ENCODE results near the gene GPR161.

GPR161 gene

DNA sequence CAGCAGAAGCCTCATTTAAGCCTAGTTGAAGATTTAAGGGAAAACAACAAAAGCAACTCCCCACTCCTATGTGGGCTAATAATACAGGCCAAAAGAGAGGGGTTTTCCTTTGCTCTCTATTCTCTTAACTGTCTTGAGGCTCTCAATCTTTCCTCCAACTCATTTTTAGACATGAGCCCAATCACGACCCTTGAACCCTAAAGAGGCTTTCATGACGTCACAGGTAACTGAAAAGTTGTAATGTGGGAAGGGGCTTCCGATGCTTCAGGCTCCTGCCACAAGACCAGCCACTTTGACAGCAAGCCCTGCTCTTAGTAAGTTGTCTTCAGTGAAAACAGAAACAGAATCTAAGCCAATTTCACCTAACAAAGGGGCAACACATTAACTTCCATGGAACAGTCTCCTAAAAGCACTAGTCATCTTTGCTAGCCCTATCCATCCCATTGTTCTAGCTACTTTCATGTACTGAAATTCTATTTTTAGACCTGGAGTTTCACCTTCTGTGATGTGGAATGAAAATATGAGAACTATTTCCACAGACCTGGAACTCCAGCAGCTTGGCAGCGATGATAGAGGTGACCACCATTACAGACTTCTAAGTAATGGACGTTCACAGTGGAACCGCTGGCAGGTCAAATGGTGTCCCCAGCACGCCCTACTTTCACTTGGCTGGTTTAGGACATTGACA, 36.3 kb downstream of the GPR161 start:
- H3K36me3 ChIP-seq (ENCODE audit: control insufficient read depth, insufficient read depth, low read length) = peaks cover 2% of the 10 kb centered on the region
- no peak overlapping the region for H3K9ac ChIP-seq (ENCODE audit: low read depth, low read length)
- no peaks in the 10 kb centered on the region for H3K4me1 ChIP-seq (ENCODE audit: control insufficient read depth, insufficient read depth, low read length)
- no peak overlapping the region for H3K4me3 ChIP-seq (ENCODE audit: low read depth, low read length)
- H3K9me3 ChIP-seq (ENCODE audit: control insufficient read depth, insufficient read depth, low read length) = no peaks in the 10 kb centered on the region
- no peaks in the 10 kb centered on the region for H3K27me3 ChIP-seq (ENCODE audit: control insufficient read depth, insufficient read depth, low read length)

DNA sequence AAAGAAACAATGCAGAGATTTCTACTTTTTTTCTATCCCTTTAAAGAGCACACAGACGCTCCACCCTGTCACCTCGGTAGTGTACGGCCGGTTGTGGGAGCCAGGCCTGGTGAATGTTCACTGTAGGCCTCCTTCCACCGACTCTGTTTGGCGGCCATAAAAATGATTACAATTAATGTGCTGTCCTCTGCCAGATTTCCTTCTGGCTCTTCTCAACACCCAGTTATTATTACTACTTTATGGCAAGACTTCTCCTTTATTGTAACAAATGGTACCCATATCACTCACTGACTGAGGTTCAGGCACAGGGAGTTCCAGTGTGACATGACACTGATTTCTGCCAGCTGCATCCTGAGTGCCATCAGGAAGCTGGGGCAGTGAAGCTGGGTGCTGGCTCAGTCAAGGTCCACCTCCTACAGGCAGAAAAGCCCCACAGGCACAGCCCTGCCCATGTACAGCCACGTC, 37.4 kb downstream of the GPR161 start:
- Histone ChIP-seq H3K4me1 (ENCODE audit: control insufficient read depth, insufficient read depth, low read length) (no peaks in the 10 kb centered on the region), H3K9me3 (ENCODE audit: control insufficient read depth, insufficient read depth, low read length) (no peaks in the 10 kb centered on the region), H3K27me3 (ENCODE audit: control insufficient read depth, insufficient read depth, low read length) (no peaks in the 10 kb centered on the region), H3K36me3 (ENCODE audit: control insufficient read depth, insufficient read depth, low read length) (peaks cover 2% of the 10 kb centered on the region), H3K4me3 (ENCODE audit: low read depth, low read length) (no peak overlapping the region), H3K9ac (ENCODE audit: low read depth, low read length) (no peak overlapping the region)

DNA sequence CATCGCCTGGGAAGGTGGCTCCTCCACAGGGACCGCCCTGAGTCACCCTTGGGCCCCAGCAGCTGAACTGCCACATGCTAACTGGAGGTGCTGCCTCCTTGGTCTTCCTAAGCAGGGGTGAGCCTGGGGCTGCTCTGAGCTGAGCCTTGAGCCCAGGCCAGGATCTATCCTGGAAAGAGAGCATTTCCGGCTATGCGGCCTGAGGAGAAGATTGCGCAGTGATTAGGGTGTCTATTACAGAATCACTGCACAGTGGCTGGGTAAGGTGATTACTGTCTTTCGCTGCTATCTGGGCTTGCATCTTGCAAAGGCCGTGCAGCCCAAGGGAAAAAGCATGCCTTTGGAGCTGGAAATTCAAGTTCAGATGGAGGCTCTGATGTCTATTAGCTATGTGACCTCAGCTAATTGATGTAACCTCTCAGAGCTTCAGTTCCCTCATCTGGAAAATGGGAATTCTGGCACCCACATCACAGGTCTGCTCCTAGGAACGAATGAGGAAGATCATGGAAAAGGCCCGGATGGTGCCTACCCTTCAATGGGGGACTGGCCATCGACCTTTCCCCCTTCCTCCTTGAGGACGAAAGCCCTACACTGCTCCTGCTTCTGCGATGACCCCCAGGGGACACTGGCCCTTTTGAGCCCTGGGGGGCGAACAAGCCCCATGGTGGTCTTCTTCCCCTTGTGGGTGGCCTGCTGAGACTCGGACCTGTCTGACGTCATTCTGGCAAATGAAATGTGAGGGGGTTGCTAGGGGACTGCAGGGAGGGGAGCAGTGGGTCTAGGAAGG, 38.0 kb downstream of the GPR161 start:
- Histone ChIP-seq H3K4me3 (ENCODE audit: low read depth, low read length) (no peak overlapping the region), H3K27me3 (ENCODE audit: control insufficient read depth, insufficient read depth, low read length) (no peaks in the 10 kb centered on the region), H3K36me3 (ENCODE audit: control insufficient read depth, insufficient read depth, low read length) (peaks cover 2% of the 10 kb centered on the region), H3K9me3 (ENCODE audit: control insufficient read depth, insufficient read depth, low read length) (no peaks in the 10 kb centered on the region), H3K9ac (ENCODE audit: low read depth, low read length) (no peak overlapping the region), H3K4me1 (ENCODE audit: control insufficient read depth, insufficient read depth, low read length) (no peaks in the 10 kb centered on the region)

DNA sequence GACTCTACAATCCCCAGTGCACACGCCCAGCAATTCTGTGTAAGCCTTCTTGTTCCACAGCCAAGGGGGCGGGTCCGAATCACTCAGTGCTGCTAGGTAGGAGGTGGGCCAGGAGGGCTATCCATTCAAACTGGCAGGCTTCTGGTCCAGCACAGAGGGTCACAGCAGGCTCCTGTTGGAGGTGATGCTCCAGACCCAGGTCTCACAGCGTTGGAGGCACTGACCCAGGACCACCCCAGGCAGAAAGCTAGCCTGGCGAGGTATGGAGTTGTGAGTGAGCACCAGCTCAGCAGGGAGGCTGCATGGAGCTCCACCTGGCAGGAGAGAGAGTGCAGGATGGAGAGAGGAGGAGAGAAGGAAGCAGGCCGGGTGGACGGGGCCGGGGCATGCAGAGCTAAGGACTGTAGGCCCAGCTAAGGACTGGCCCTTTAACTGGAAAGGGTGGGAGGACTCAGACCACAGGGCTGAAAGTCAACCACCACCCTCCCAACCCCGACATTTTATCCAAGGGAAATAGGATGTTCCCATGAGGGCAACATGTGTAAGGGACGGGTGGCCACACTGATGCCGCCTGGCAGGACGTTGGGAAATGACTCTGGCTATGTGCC, 38.7 kb downstream of the GPR161 start:
- H3K9me3 ChIP-seq (ENCODE audit: control insufficient read depth, insufficient read depth, low read length) = no peaks in the 10 kb centered on the region
- H3K27me3 ChIP-seq (ENCODE audit: control insufficient read depth, insufficient read depth, low read length) = no peaks in the 10 kb centered on the region
- peaks cover 2% of the 10 kb centered on the region for H3K36me3 ChIP-seq (ENCODE audit: control insufficient read depth, insufficient read depth, low read length)
- no peak overlapping the region for H3K9ac ChIP-seq (ENCODE audit: low read depth, low read length)
- no peaks in the 10 kb centered on the region for H3K4me1 ChIP-seq (ENCODE audit: control insufficient read depth, insufficient read depth, low read length)
- no peak overlapping the region for H3K4me3 ChIP-seq (ENCODE audit: low read depth, low read length)

DNA sequence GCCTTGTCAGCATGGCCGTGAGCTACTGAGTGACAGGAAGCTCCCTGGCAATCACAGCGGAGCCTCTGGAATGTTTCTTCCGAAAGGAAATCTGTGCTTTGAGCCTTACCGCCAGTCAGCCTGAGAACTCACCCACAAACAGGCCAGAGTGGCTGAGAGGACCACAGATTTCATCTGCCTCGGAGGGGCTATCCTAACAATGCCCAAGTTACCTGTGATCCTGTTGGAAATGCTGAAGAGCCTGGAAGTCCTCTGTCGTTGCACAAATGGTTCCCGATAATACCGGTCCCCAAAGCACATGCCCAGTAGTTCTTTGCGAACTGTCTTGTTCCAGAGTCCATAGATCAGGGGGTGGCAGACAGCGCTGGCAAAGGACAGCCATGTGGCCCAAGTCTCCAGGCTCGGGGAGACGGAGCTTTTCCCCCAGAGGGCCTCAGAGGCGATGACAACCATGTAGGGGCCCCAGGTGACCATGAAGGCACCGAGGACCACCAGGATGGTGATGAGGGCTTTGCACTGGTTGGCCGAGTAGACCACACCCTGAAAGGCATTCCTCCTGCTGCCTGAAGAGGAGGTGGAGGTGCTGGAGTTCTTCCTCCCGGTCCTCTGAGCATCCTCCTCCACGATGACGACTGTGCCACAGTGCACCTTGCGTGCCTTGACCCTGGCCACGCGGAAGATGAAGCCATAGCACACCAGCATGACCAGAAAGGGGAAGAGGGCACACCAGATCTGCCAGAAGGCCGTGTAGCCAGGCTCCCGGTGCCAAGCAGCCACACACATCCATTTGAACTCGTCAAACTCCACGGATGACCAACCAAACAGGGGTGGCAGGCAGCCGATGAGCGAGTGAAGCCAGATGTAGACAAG, 40.2 kb downstream of the GPR161 start:
- H3K27me3 ChIP-seq (ENCODE audit: control insufficient read depth, insufficient read depth, low read length) = no peaks in the 10 kb centered on the region
- H3K9me3 ChIP-seq (ENCODE audit: control insufficient read depth, insufficient read depth, low read length) = no peaks in the 10 kb centered on the region
- H3K9ac ChIP-seq (ENCODE audit: low read depth, low read length) = no peak overlapping the region
- no peak overlapping the region for H3K4me3 ChIP-seq (ENCODE audit: low read depth, low read length)
- peaks cover 2% of the 10 kb centered on the region for H3K4me1 ChIP-seq (ENCODE audit: control insufficient read depth, insufficient read depth, low read length)
- H3K36me3 ChIP-seq (ENCODE audit: control insufficient read depth, insufficient read depth, low read length) = peaks cover 2% of the 10 kb centered on the region

DNA sequence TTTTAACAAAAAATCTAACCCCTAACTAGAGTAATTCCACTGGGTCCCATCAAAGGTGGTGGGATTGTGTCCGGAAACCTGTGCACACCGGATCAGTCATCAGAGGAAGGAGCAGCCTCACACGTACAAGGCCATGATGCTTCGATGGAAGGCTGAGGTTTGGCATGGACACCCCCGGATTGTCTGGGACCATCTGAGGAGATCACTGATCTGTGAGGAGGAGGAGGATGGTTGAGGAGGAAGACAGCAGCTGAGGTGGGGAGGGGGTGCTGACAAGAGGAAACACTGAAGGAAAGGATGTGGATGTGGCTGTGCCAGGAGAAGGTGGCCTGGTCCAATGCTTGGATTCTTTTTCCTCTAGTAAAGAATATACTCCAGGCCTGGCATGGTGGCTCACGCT, 41.3 kb downstream of the GPR161 start:
- peaks cover 2% of the 10 kb centered on the region for H3K36me3 ChIP-seq (ENCODE audit: control insufficient read depth, insufficient read depth, low read length)
- no peaks in the 10 kb centered on the region for H3K9me3 ChIP-seq (ENCODE audit: control insufficient read depth, insufficient read depth, low read length)
- H3K4me1 ChIP-seq (ENCODE audit: control insufficient read depth, insufficient read depth, low read length) = peaks cover 2% of the 10 kb centered on the region
- H3K4me3 ChIP-seq (ENCODE audit: low read depth, low read length) = no peak overlapping the region
- no peaks in the 10 kb centered on the region for H3K27me3 ChIP-seq (ENCODE audit: control insufficient read depth, insufficient read depth, low read length)
- no peak overlapping the region for H3K9ac ChIP-seq (ENCODE audit: low read depth, low read length)

DNA sequence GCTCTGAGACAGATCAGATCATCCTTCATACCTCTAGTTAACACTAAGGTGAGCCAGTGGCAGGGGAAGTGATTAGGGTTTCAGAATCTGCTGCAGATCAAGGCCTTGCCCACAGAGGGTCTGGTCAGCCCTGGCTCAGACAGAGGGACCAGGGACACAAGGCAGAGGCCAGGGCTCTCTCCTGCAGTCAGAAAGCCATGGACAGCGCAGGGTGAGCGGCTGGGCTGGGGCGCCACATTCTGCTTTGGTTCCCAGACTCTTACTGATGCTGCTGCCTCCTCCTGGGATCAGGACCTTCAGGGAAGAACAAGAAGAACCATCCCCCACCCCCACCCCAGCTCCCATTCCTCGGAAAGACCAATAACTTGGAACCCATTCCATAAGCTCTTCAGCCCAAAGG, 43.1 kb downstream of the GPR161 start:
- H3K36me3 ChIP-seq (ENCODE audit: control insufficient read depth, insufficient read depth, low read length) = peaks cover 2% of the 10 kb centered on the region
- H3K4me1 ChIP-seq (ENCODE audit: control insufficient read depth, insufficient read depth, low read length) = peaks cover 2% of the 10 kb centered on the region
- H3K9me3 ChIP-seq (ENCODE audit: control insufficient read depth, insufficient read depth, low read length) = no peaks in the 10 kb centered on the region
- no peaks in the 10 kb centered on the region for H3K27me3 ChIP-seq (ENCODE audit: control insufficient read depth, insufficient read depth, low read length)
- no peak overlapping the region for H3K9ac ChIP-seq (ENCODE audit: low read depth, low read length)
- no peak overlapping the region for H3K4me3 ChIP-seq (ENCODE audit: low read depth, low read length)

DNA sequence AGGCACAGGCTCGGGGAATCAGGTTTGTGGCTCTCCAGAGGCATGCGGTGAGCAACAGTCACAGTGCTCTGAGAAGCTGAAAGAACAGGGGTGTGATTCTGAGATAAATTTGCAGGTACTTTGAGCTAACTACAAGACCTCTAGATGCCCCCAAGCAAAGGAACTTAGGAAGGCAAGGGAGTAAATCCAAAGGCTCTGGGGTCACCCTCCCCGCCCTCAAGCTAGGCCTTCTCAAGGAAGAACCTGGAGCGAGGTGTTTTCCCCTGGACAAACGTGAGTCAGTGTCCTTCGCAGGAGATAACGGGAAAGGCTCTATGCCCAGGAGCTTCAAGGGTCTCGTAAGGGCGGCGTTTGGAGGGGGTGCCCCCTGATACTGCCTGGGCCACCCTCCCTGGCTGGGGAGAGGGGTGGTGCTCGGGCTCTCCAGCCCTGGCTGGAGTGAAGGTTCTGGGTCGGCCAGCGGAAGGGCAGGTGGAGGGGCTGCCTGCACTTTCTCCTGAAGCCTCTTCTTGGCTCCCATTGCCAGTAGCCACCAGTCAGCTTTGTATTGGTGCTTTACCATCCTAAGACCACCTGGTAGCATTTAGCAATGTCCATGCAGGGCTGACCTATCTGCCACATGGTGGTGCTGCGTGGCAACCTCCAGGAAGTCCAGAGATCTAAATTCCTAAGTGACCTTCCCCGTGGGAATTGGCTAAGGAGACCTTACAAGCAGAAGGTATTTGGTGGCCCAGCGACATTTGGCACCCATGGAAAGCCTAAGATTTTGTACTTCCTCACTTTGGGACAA, 44.0 kb downstream of the GPR161 start:
- Histone ChIP-seq H3K9ac (ENCODE audit: low read depth, low read length) (no peak overlapping the region), H3K4me3 (ENCODE audit: low read depth, low read length) (no peak overlapping the region), H3K27me3 (ENCODE audit: control insufficient read depth, insufficient read depth, low read length) (no peaks in the 10 kb centered on the region), H3K4me1 (ENCODE audit: control insufficient read depth, insufficient read depth, low read length) (peaks cover 2% of the 10 kb centered on the region), H3K9me3 (ENCODE audit: control insufficient read depth, insufficient read depth, low read length) (no peaks in the 10 kb centered on the region), H3K36me3 (ENCODE audit: control insufficient read depth, insufficient read depth, low read length) (peaks cover 2% of the 10 kb centered on the region)

DNA sequence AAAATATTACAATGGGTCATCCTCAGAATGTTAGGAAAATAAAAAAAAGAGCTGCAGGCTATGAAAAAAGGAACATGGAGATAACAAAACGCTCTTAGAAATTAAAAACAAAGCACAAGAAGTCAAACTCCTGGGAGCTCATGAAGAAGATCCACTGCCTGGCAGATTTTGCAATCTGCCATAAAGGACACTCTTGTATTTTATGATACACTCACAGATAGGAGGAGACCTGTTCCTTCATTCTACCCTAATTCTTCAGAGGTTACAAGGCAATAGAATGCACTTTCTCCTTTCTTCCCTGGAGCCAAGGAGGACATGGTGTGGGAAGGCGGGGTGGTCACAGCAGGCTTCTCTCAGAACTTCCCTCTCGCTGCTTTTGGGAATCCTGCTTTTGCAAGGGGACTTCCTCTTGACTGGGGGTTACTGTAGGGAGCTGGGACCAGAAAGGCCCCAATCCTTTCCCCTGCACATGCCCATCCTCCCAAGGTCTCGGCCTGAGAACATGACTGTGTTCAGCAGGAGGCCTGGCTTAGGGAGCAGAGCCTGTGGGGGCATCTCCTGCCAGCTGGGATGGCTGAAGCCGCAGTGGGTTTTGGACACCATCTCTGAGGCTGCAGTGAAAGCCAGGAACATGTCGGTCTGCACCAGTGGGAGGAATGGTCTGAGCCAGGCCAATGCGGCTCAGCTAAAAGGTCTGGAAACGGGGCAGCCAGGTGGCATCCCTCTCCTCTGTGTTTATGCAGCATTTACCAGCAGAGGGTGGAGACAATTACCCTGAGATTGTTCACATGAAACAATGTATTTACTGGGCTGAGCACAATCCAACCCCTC, 44.8 kb downstream of the GPR161 start:
- no peak overlapping the region for H3K9ac ChIP-seq (ENCODE audit: low read depth, low read length)
- no peaks in the 10 kb centered on the region for H3K9me3 ChIP-seq (ENCODE audit: control insufficient read depth, insufficient read depth, low read length)
- no peaks in the 10 kb centered on the region for H3K27me3 ChIP-seq (ENCODE audit: control insufficient read depth, insufficient read depth, low read length)
- no peak overlapping the region for H3K4me3 ChIP-seq (ENCODE audit: low read depth, low read length)
- H3K4me1 ChIP-seq (ENCODE audit: control insufficient read depth, insufficient read depth, low read length) = peaks cover 2% of the 10 kb centered on the region
- H3K36me3 ChIP-seq (ENCODE audit: control insufficient read depth, insufficient read depth, low read length) = peaks cover 2% of the 10 kb centered on the region

DNA sequence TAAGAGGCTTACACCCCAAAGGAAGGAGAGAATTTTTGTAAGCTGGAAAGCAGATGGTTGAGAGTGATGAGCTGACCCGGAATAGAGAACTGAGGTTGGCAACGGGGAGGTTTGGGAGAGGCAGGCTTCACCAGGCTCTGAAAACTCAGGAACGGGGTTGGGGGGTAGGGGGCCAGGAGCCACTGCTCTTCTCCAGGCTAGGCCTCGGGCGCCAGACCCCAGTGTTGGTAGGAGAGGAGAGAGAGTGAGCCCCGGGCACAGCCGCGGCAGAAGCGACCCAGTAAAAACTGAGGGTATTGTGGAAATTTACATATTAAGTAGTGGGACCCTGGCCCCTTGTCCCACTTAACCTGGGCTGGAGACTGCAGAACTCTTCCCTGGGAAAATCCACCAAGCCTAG, 45.7 kb downstream of the GPR161 start:
- Histone ChIP-seq H3K9ac (ENCODE audit: low read depth, low read length) (no peak overlapping the region), H3K27me3 (ENCODE audit: control insufficient read depth, insufficient read depth, low read length) (no peaks in the 10 kb centered on the region), H3K36me3 (ENCODE audit: control insufficient read depth, insufficient read depth, low read length) (no peaks in the 10 kb centered on the region), H3K9me3 (ENCODE audit: control insufficient read depth, insufficient read depth, low read length) (no peaks in the 10 kb centered on the region), H3K4me3 (ENCODE audit: low read depth, low read length) (no peak overlapping the region), H3K4me1 (ENCODE audit: control insufficient read depth, insufficient read depth, low read length) (peaks cover 2% of the 10 kb centered on the region)
